CD4-positive, alpha-beta T cell (primary cell): ENCODE results near the gene MAMSTR. TPM values are rescaled to one million over a fixed set of nuclear protein-coding genes. Genes with fewer than 3 reads are reported as not detected.

Experiments used
- ATAC-seq: fragments of 200-7000 bp; cut with Tn5 transposase; one replicate; pipeline ENCODE4 v1.10.0; 2022; ENCODE audit warnings: mild to moderate bottlenecking; ENCODE audit not compliant: poor library complexity
- CTCF ChIA-PET: fragments of 350-600 bp; sonication (Branson Sonifier 250); formaldehyde crosslinking; loops from one replicate; lab custom pipeline; 2021; ENCODE audit warnings: antibody characterized with exemption, inconsistent platforms; lab: Charles Lee
- POLR2A ChIA-PET: fragments of 350-600 bp; sonication (Branson Sonifier 250); formaldehyde crosslinking; loops from one replicate; lab custom pipeline; 2021; ENCODE audit warnings: antibody characterized with exemption, inconsistent platforms; lab: Charles Lee
- DNase-seq, 14 experiments: peaks; one replicate each; pipeline ENCODE4 v3.0.0-alpha.2; 2013 to 2020; ENCODE audit warnings: mixed read lengths in 2 of 14
- H3K27ac ChIP-seq, 2 donors: one replicate each; pipeline versions ENCODE4 v1.5.1 to v1.7.0; 2013; ENCODE audit warnings: low read length in 2 of 2, low read depth in 1 of 2, mild to moderate bottlenecking in 1 of 2
- H3K27me3 ChIP-seq, 2 experiments: 1 replicate in 1 of 2; 2 replicates in 1 of 2; pipeline versions ENCODE4 v1.6.1 to v1.7.0; 2013; ENCODE audit warnings: low read length in 2 of 2, control low read depth in 1 of 2, mild to moderate bottlenecking in 1 of 2, moderate library complexity in 1 of 2; ENCODE audit not compliant: insufficient read depth in 2 of 2, control insufficient read depth in 1 of 2
- H3K36me3 ChIP-seq: one replicate; pipeline ENCODE4 v1.6.1; 2013; ENCODE audit warnings: low read length, control low read depth; ENCODE audit not compliant: insufficient read depth
- H3K4me1 ChIP-seq: one replicate; pipeline ENCODE4 v1.6.1; 2013; ENCODE audit warnings: low read length, control low read depth; ENCODE audit not compliant: insufficient read depth
- H3K4me3 ChIP-seq: one replicate; pipeline ENCODE4 v1.5.1; 2013; ENCODE audit warnings: mild to moderate bottlenecking, low read length, moderate library complexity
- H3K9me3 ChIP-seq, 2 experiments: 1 replicate in 1 of 2; 2 replicates in 1 of 2; pipeline versions ENCODE4 v1.6.1 to v1.7.0; 2013; ENCODE audit warnings: low read length in 2 of 2, mild to moderate bottlenecking in 2 of 2, control low read depth in 1 of 2, moderate library complexity in 1 of 2; ENCODE audit not compliant: control insufficient read depth in 1 of 2, insufficient read depth in 1 of 2
- H3K27ac Mint-ChIP-seq: one replicate; pipeline ENCODE4 v1.8.0; 2020; ENCODE audit warnings: mixed read lengths
- H3K27me3 Mint-ChIP-seq: one replicate; pipeline ENCODE4 v1.8.0; 2021; ENCODE audit warnings: mixed read lengths
- H3K36me3 Mint-ChIP-seq: one replicate; pipeline ENCODE4 v1.8.0; 2021; ENCODE audit warnings: low read depth, mixed read lengths
- H3K4me1 Mint-ChIP-seq: one replicate; pipeline ENCODE4 v1.8.0; 2021; ENCODE audit warnings: low read depth, mixed read lengths
- H3K4me3 Mint-ChIP-seq: one replicate; pipeline ENCODE4 v1.8.0; 2020; ENCODE audit warnings: mild to moderate bottlenecking, mixed read lengths
- H3K9me3 Mint-ChIP-seq: one replicate; pipeline ENCODE4 v1.8.0; 2020; ENCODE audit warnings: mixed read lengths
- CTCF ChIP-seq: fragments of 200-600 bp; IDR thresholded peaks from one replicate; pipeline ENCODE4 v1.8.0; 2022; ENCODE audit warnings: antibody characterized with exemption, mild to moderate bottlenecking
- intact Hi-C, 2 experiments: fragments of 100-400 bp; cut with DNase I in 1 of 2; cut with micrococcal nuclease in 1 of 2; formaldehyde crosslinking; loops; one replicate each; pipeline versions ENCODE4 v1.15.1 to v1.9.0; 2023 to 2025; cut with DNase I, micrococcal nuclease
- total RNA-seq, 174 experiments: library from RNA in 2 of 174; stranded (reverse) in 2 of 174; gene quantifications; one replicate each; pipeline ENCODE4 v1.2.3 and lab custom pipeline; 2021 to 2026

Gene MAMSTR
- total RNA-seq, 2 experiments from 2014 or later, result 0.47 to 0.50 TPM

- no peaks in the 10 kb centered on the region for H3K4me1 ChIP-seq
- ATAC-seq, result no peak
Measured at GRCh38 chr19:48703316-48703715, 16.2 kb downstream of the MAMSTR start.

GRCh38 chr19:48702701-48703100, 16.8 kb downstream of the MAMSTR start:
- Histone ChIP-seq H3K4me3 (no peak overlapping the region), H3K4me1 (no peaks in the 10 kb centered on the region), H3K27ac (no peak overlapping the region), H3K36me3 (peaks cover 13% of the 10 kb centered on the region), H3K27me3 (peaks cover 0 to 2% of the 10 kb centered on the region in 2 experiments), H3K9me3 (no peaks in the 10 kb centered on the region)
- ChIA-PET POLR2A (no interaction called here), CTCF (no interaction called here)
- Mint-ChIP-seq H3K4me3 (no peak overlapping the region), H3K27me3 (peaks cover 8% of the 10 kb centered on the region), H3K9me3 (no peaks in the 10 kb centered on the region), H3K4me1 (no peaks in the 10 kb centered on the region), H3K36me3 (peaks cover 39% of the 10 kb centered on the region), H3K27ac (no peak overlapping the region)
- DNase-seq, result no peak
- no peak for ATAC-seq
- intact Hi-C loops, result no loop called here
- TF ChIP-seq CTCF, result no peak

More at GRCh38 chr19:48703316-48703715, 16.2 kb downstream of the MAMSTR start:
- no peak overlapping the region for H3K27ac ChIP-seq
- peaks cover 0 to 2% of the 10 kb centered on the region in 2 experiments for H3K27me3 ChIP-seq
- intact Hi-C loops, result no loop called here
- no peaks in the 10 kb centered on the region for H3K4me1 Mint-ChIP-seq
- no peak overlapping the region for H3K4me3 ChIP-seq
- H3K4me3 Mint-ChIP-seq, result no peak overlapping the region
- DNase-seq, result no peak
- peaks cover 8% of the 10 kb centered on the region for H3K27me3 Mint-ChIP-seq
- no peak for TF ChIP-seq CTCF
- H3K27ac Mint-ChIP-seq, result no peak overlapping the region
- peaks cover 39% of the 10 kb centered on the region for H3K36me3 Mint-ChIP-seq
- ChIA-PET CTCF (no interaction called here), POLR2A (no interaction called here)
- no peaks in the 10 kb centered on the region for H3K9me3 ChIP-seq
- H3K9me3 Mint-ChIP-seq, result no peaks in the 10 kb centered on the region
- peaks cover 13% of the 10 kb centered on the region for H3K36me3 ChIP-seq

- Mint-ChIP-seq H3K36me3 (peaks cover 12% of the 10 kb centered on the region), H3K27me3 (peaks cover 16% of the 10 kb centered on the region), H3K9me3 (no peaks in the 10 kb centered on the region), H3K4me3 (no peak overlapping the region), H3K27ac (no peak overlapping the region), H3K4me1 (peaks cover 9% of the 10 kb centered on the region)
- no peak for ATAC-seq
- no peak for DNase-seq
- ChIA-PET POLR2A (interaction anchor here (1.1 kb wide), 1 partner anchor 17 kb away, joined by 3 read pairs; no protein-coding TSS in a partner anchor), CTCF (no interaction called here)
- no peak for TF ChIP-seq CTCF
- Histone ChIP-seq H3K9me3 (no peaks in the 10 kb centered on the region), H3K27ac (no peak overlapping the region), H3K4me3 (no peak overlapping the region), H3K4me1 (peaks cover 10% of the 10 kb centered on the region), H3K36me3 (no peaks in the 10 kb centered on the region), H3K27me3 (peaks cover 12 to 18% of the 10 kb centered on the region in 2 experiments)
- intact Hi-C loops, result no loop called here
Measured at GRCh38 chr19:48698046-48698445, 21.5 kb downstream of the MAMSTR start.
